HepG2 (cell line): ENCODE data around the gene HAPLN2. TPM values are rescaled to one million over a fixed set of nuclear protein-coding genes. Genes with fewer than 3 reads are reported as not detected.

ENCODE experiments used
- ATAC-seq: fragments of 200-7000 bp; cut with Tn5 transposase; 3 replicates; pipeline ENCODE4 v1.9.1; 2020; ENCODE audit warnings: mild to moderate bottlenecking, moderate library complexity
- BruUV-seq: library from RNA; stranded (reverse); fragments of 400-500 nt; replicated peaks from 2 replicates; lab custom pipeline; 2021; lab: Mats Ljungman, UMichigan
- CTCF ChIA-PET: fragments of 300-600 bp; formaldehyde crosslinking; extraction: SDS; loops from one replicate; lab custom pipeline; 2021; ENCODE audit warnings: low total read pairs, inconsistent platforms, low intra/inter-chr PET ratio; lab: Yijun Ruan, JAX
- POLR2A ChIA-PET: fragments of 350-600 bp; sonication (Branson Sonifier 250); formaldehyde crosslinking; loops from one replicate; lab custom pipeline; 2020; ENCODE audit warnings: antibody characterized with exemption, inconsistent platforms; lab: Yijun Ruan, JAX
- DNase-seq: peaks from one replicate; pipeline ENCODE4 v3.0.0-alpha.2; 2015; ENCODE audit warnings: low spot score
- FAIRE-seq: peaks from 3 replicates; lab custom pipeline; 2011; peaks lifted over from hg19 to GRCh38; lab: Jason Lieb, UNC
- H2AFZ ChIP-seq: one replicate; pipeline ENCODE4 v1.6.1; 2011; ENCODE audit warnings: low read length, inconsistent platforms
- H3K27ac ChIP-seq: fragments of 300-600 bp; 3 replicates; pipeline ENCODE4 v1.8.0; 2011; ENCODE audit warnings: mixed run types, mild to moderate bottlenecking, mixed read lengths, low read length, inconsistent platforms; ENCODE audit not compliant: insufficient read depth; ENCODE audit errors: extremely low read length
- H3K27me3 ChIP-seq, 2 experiments: fragments of 200-600 bp in 1 of 2; 2 replicates in 1 of 2; 3 replicates in 1 of 2; pipeline versions ENCODE4 v1.6.0 to v1.8.0; 2011; ENCODE audit warnings: low read length in 2 of 2, mild to moderate bottlenecking in 2 of 2, moderate library complexity in 2 of 2, inconsistent platforms in 1 of 2; ENCODE audit not compliant: insufficient read depth in 2 of 2, control insufficient read depth in 1 of 2
- H3K36me3 ChIP-seq, 2 experiments: fragments of 200-600 bp in 1 of 2; replicated peaks in 1 of 2; 2 replicates in 1 of 2; 3 replicates in 1 of 2; pipeline versions ENCODE4 v1.5.1 to v1.8.0; 2011; ENCODE audit warnings: low read length in 2 of 2, inconsistent platforms in 1 of 2; ENCODE audit not compliant: insufficient read depth in 2 of 2, control insufficient read depth in 1 of 2
- H3K4me1 ChIP-seq: 2 replicates; pipeline ENCODE4 v1.5.1; 2012; ENCODE audit warnings: low read length, inconsistent platforms; ENCODE audit not compliant: insufficient read depth
- H3K4me2 ChIP-seq: 2 replicates; pipeline ENCODE4 v1.6.0; 2011; ENCODE audit warnings: low read depth, low read length, inconsistent platforms
- H3K4me3 ChIP-seq, 3 experiments: fragments of 200-600 bp in 1 of 3; sonication (generic), shearing (Covaris generic) in 1 of 3; replicated peaks in 1 of 3; 2 replicates each; pipeline ENCODE4 v1.5.1; 2011 to 2016; ENCODE audit warnings: low read length in 3 of 3, inconsistent platforms in 2 of 3, low read depth in 2 of 3, mild to moderate bottlenecking in 2 of 3, control low read depth in 1 of 3, mixed read lengths in 1 of 3; ENCODE audit not compliant: insufficient read depth in 1 of 3
- H3K79me2 ChIP-seq: one replicate; pipeline ENCODE4 v1.6.1; 2011; ENCODE audit warnings: low read length, inconsistent platforms; ENCODE audit not compliant: insufficient read depth
- H3K9ac ChIP-seq: 2 replicates; pipeline ENCODE4 v1.6.0; 2011; ENCODE audit warnings: mild to moderate bottlenecking, low read depth, low read length, inconsistent platforms; ENCODE audit not compliant: insufficient read depth
- H3K9me3 ChIP-seq: 2 replicates; pipeline ENCODE4 v1.5.1; 2012; ENCODE audit warnings: mild to moderate bottlenecking, low read length
- H4K20me1 ChIP-seq: 2 replicates; pipeline ENCODE4 v1.6.0; 2011; ENCODE audit warnings: inconsistent platforms, mild to moderate bottlenecking, low read length, moderate library complexity; ENCODE audit not compliant: insufficient read depth
- ATRX ChIP-seq: sonication (generic); formaldehyde crosslinking; IDR thresholded peaks from 2 replicates; pipeline ENCODE4 v1.4.0; 2020; ENCODE audit warnings: missing genetic modification reagents, borderline replicate concordance
- BRCA1 ChIP-seq: sonication (generic); formaldehyde crosslinking; IDR thresholded peaks from 2 replicates; pipeline ENCODE4 v1.4.0; 2020; ENCODE audit warnings: missing genetic modification reagents
- CEBPB ChIP-seq: IDR thresholded peaks from 2 replicates; pipeline ENCODE4 v1.6.1; 2011; ENCODE audit warnings: low read depth, low read length, improper control_type of control experiment, borderline replicate concordance
- DMTF1 ChIP-seq: sonication (generic); formaldehyde crosslinking; IDR thresholded peaks from 2 replicates; pipeline ENCODE4 v1.4.0; 2020; ENCODE audit warnings: mild to moderate bottlenecking, missing genetic modification reagents
- MXD3 ChIP-seq: IDR thresholded peaks from 2 replicates; pipeline ENCODE4 v1.6.1; 2016; ENCODE audit warnings: mild to moderate bottlenecking, missing biosample characterization, missing genetic modification reagents
- NKX3-1 ChIP-seq: sonication (generic); formaldehyde crosslinking; IDR thresholded peaks from 2 replicates; pipeline ENCODE4 v1.5.0; 2020; ENCODE audit warnings: missing genetic modification reagents
- POLR2G ChIP-seq: fragments of 200-400 bp; formaldehyde crosslinking; IDR thresholded peaks from 2 replicates; pipeline ENCODE4 v1.6.1; 2018; ENCODE audit warnings: mild to moderate bottlenecking, low read depth, low read length, moderate library complexity
- SP1 ChIP-seq, 2 experiments: fragments of 450-650 bp in 1 of 2; sonication (generic) in 1 of 2; formaldehyde crosslinking in 1 of 2; IDR thresholded peaks; 2 replicates each; pipeline versions ENCODE4 v1.4.0 to v1.6.1; 2016 to 2020; ENCODE audit warnings: missing genetic modification reagents in 1 of 2
- TFDP1 ChIP-seq: IDR thresholded peaks from 2 replicates; pipeline ENCODE4 v1.6.1; 2016; ENCODE audit warnings: missing compliant biosample characterization, missing genetic modification reagents, borderline replicate concordance
- ZBTB25 ChIP-seq: IDR thresholded peaks from 2 replicates; pipeline ENCODE4 v1.6.1; 2018; ENCODE audit warnings: missing genetic modification reagents
- ZNF256 ChIP-seq: sonication (generic); formaldehyde crosslinking; conservative IDR thresholded peaks from 2 replicates; pipeline ENCODE4 v1.4.0; 2020; ENCODE audit warnings: missing genetic modification reagents
- ZNF280D ChIP-seq: sonication (generic); formaldehyde crosslinking; IDR thresholded peaks from 2 replicates; pipeline ENCODE4 v1.5.1; 2020; ENCODE audit warnings: mild to moderate bottlenecking, missing genetic modification reagents
- ZNF33A ChIP-seq: sonication (generic); formaldehyde crosslinking; IDR thresholded peaks from 2 replicates; pipeline ENCODE4 v1.5.1; 2020; ENCODE audit warnings: missing genetic modification reagents, mild to moderate bottlenecking, moderate library complexity, borderline replicate concordance
- ZNF792 ChIP-seq: IDR thresholded peaks from 2 replicates; pipeline ENCODE4 v1.6.1; 2016
- WGBS: methylation state at CpG from one replicate; pipeline ENCODE4 v1.1.6; 2017; ENCODE audit warnings: low lambda C conversion rate; 5-methylcytosine and 5-hydroxymethylcytosine counted together
- in situ Hi-C: cut with HindIII; loops from 2 replicates; pipeline ENCODE4 v1.10.0; 2017; ENCODE audit warnings: low pct_unique_long_range_greater_than_20kb; ENCODE audit not compliant: extremely low pct_ligation_motif_present
- intact Hi-C: fragments of 100-400 bp; cut with micrococcal nuclease; formaldehyde crosslinking; loops from one replicate; pipeline ENCODE4 v1.10.0; 2022; ENCODE audit not compliant: unreplicated experiment
- polyA plus RNA-seq, 8 experiments: library from polyadenylated mRNA; depleted of rRNA in 3 of 8; stranded (reverse) in 7 of 8; unstranded in 1 of 8; fragments of >200 nt; fragmentation: Illumina TruSeq in 4 of 8; extraction: Trizol in 4 of 8; gene quantifications; 2 replicates each; pipeline versions ENCODE4 v1.2.1 to v1.2.3, GENCODE V29; 2011 to 2016; ENCODE audit warnings: low read depth in 4 of 8, missing spikeins in 1 of 8, mixed read lengths in 1 of 8; ENCODE audit not compliant: insufficient read depth in 1 of 8
- total RNA-seq, 5 experiments: library from RNA; depleted of rRNA; stranded (reverse); fragments of >200 nt; fragmentation: Illumina TruSeq; extraction: Trizol; gene quantifications; 2 replicates each; pipeline ENCODE4 v1.2.3, GENCODE V29; 2016; ENCODE audit warnings: low read depth in 1 of 5

HAPLN2 gene
- total and polyA plus RNA-seq, 2 of the 13 experiments (the other 11 are each of a cell fraction or from before 2014, with no cell fraction given): not detected

- no peak for TF ChIP-seq TFDP1 (CRISPR knock-in tag)
Observed at GRCh38 chr1:156616463-156616862, 2.8 kb upstream of the HAPLN2 start (continued).

- ATAC-seq (no peak), FAIRE-seq (no peak), DNase-seq (no peak)
- no peak overlapping the region for H3K4me2 ChIP-seq
- 4% methylated on average over 6 of the region's 6 CpGs for WGBS
- BruUV-seq: no TSS peak
- intact Hi-C loops (no loop called here), in situ Hi-C loops (no loop called here)
- no peak overlapping the region for H3K4me3 ChIP-seq
- H3K9ac ChIP-seq: no peak overlapping the region
- peaks cover 43% of the 10 kb centered on the region for H3K4me1 ChIP-seq
- peaks cover 14 to 40% of the 10 kb centered on the region in 2 experiments for H3K27me3 ChIP-seq
- H4K20me1 ChIP-seq: no peaks in the 10 kb centered on the region
- ChIA-PET CTCF (interaction anchor here (0.7 to 1.6 kb wide), 3 partner anchors 37 to 191 kb away, joined by 3 to 4 read pairs (median 3); partner anchors contain the start of gene NES), POLR2A (no interaction called here)
- no peaks in the 10 kb centered on the region for H3K9me3 ChIP-seq
- no peaks in the 10 kb centered on the region for H3K79me2 ChIP-seq
- no peak overlapping the region for H2AFZ ChIP-seq
- no peak overlapping the region for H3K27ac ChIP-seq
- no peaks in the 10 kb centered on the region for H3K36me3 ChIP-seq
- TF ChIP-seq DMTF1 (CRISPR knock-in tag) (no peak), SP1 (IDR thresholded peaks at IDR 0.05) (no peak), SP1 (CRISPR knock-in tag; IDR thresholded peaks at IDR 0.05) (no peak), ZNF256 (no peak), CEBPB (no peak), POLR2G (no peak), ATRX (CRISPR knock-in tag) (no peak), BRCA1 (CRISPR knock-in tag) (no peak), ZBTB25 (CRISPR knock-in tag) (no peak), ZNF792 (CRISPR knock-in tag) (no peak), ZNF33A (CRISPR knock-in tag) (no peak), MXD3 (no peak), NKX3-1 (no peak), ZNF280D (CRISPR knock-in tag) (no peak), TFDP1 (CRISPR knock-in tag) (no peak)
Observed at GRCh38 chr1:156619582-156619955, 354 bp downstream of the HAPLN2 start.
